K562 (cell line): Measurements from ENCODE around the gene ALOX12. TPM values are rescaled to one million over a fixed set of nuclear protein-coding genes. Genes with fewer than 3 reads are reported as not detected.
A peak's percentile ranks its signal among the peaks of the same experiment; 100 is the strongest.
"Not testable (repeated sequence)": the region's sequence is repeated elsewhere in the genome, so short reads cannot be mapped to it uniquely, and the experiment has no call there.

Experiments used
- ATAC-seq: fragments of 200-7000 bp; cut with Tn5 transposase; 3 replicates; pipeline ENCODE4 v1.9.1; 2020; ENCODE audit warnings: moderate library complexity
- BruUV-seq: library from RNA; stranded (reverse); fragments of 400-500 nt; replicated peaks from 2 replicates; lab custom pipeline; 2021; lab: Mats Ljungman, UMichigan
- CTCF ChIA-PET: fragments of 300-600 bp; formaldehyde crosslinking; extraction: SDS; loops from one replicate; lab custom pipeline; 2021; ENCODE audit warnings: low intra/inter-chr PET ratio; lab: Yijun Ruan, JAX
- POLR2A ChIA-PET: fragments of 300-600, 350-650 bp; sonication (Branson Sonifier 250); formaldehyde crosslinking; extraction: SDS; loops from one replicate; lab custom pipeline; 2021; ENCODE audit warnings: antibody characterized with exemption, inconsistent platforms; lab: Yijun Ruan, JAX
- DNase-seq, 4 experiments: peaks; one replicate each; pipeline versions ENCODE4 v3.0.0 to v3.0.0-alpha.2; 2011 to 2018; ENCODE audit warnings: low spot score in 3 of 4, mixed read lengths in 3 of 4; ENCODE audit errors: extremely low read depth in 1 of 4
- FAIRE-seq: peaks from 2 replicates; lab custom pipeline; 2011; peaks lifted over from hg19 to GRCh38; lab: Jason Lieb, UNC
- H2AFZ ChIP-seq: 2 replicates; pipeline ENCODE4 v1.6.0; 2011; ENCODE audit warnings: low read depth, low read length, control low read depth, inconsistent platforms
- H3K27ac ChIP-seq: fragments of 200-600 bp; 3 replicates; pipeline ENCODE4 v1.8.0; 2011; ENCODE audit warnings: low read depth, mild to moderate bottlenecking, control low read depth, inconsistent platforms, low read length, moderate library complexity, mixed read lengths; ENCODE audit errors: extremely low read depth
- H3K27me3 ChIP-seq, 2 experiments: fragments of 300-600 bp in 1 of 2; 2 replicates in 1 of 2; 3 replicates in 1 of 2; pipeline versions ENCODE4 v1.6.0 to v1.8.0; 2011; ENCODE audit warnings: inconsistent platforms in 2 of 2, low read length in 2 of 2, mild to moderate bottlenecking in 1 of 2, mixed read lengths in 1 of 2, moderate library complexity in 1 of 2; ENCODE audit not compliant: control insufficient read depth in 2 of 2, insufficient read depth in 2 of 2
- H3K36me3 ChIP-seq: fragments of 300-600 bp; 3 replicates; pipeline ENCODE4 v1.8.0; 2011; ENCODE audit warnings: mild to moderate bottlenecking, low read length, inconsistent platforms; ENCODE audit not compliant: control insufficient read depth, insufficient read depth
- H3K4me1 ChIP-seq, 2 experiments: fragments of 200-600 bp in 1 of 2; replicated peaks in 1 of 2; 2 replicates in 1 of 2; 3 replicates in 1 of 2; pipeline versions ENCODE4 v1.5.1 to v1.8.0; 2011; ENCODE audit warnings: inconsistent platforms in 2 of 2, low read length in 2 of 2, mild to moderate bottlenecking in 1 of 2, mixed read lengths in 1 of 2, moderate library complexity in 1 of 2; ENCODE audit not compliant: control insufficient read depth in 2 of 2, insufficient read depth in 2 of 2
- H3K4me2 ChIP-seq: 2 replicates; pipeline ENCODE4 v1.6.1; 2011; ENCODE audit warnings: low read length, control low read depth, inconsistent platforms, mixed read lengths; ENCODE audit not compliant: insufficient read depth
- H3K4me3 ChIP-seq: fragments of 200-600 bp; sonication (generic), shearing (Covaris generic); 2 replicates; pipeline ENCODE4 v1.5.1; 2016; ENCODE audit warnings: control low read depth, inconsistent platforms
- H3K79me2 ChIP-seq: fragments of 200-600 bp; 3 replicates; pipeline ENCODE4 v1.8.0; 2011; ENCODE audit warnings: low read length, inconsistent platforms; ENCODE audit not compliant: control insufficient read depth, insufficient read depth
- H3K9ac ChIP-seq, 2 experiments: 2 replicates each; pipeline versions ENCODE4 v1.6.0 to v1.6.1; 2011; ENCODE audit warnings: low read depth in 2 of 2, low read length in 2 of 2, control low read depth in 1 of 2, inconsistent platforms in 1 of 2, mild to moderate bottlenecking in 1 of 2, mixed read lengths in 1 of 2; ENCODE audit not compliant: insufficient read depth in 1 of 2
- H3K9me1 ChIP-seq: one replicate; pipeline ENCODE4 v1.6.0; 2011; ENCODE audit warnings: inconsistent platforms, mild to moderate bottlenecking, low read length, moderate library complexity; ENCODE audit not compliant: control insufficient read depth, insufficient read depth
- H3K9me3 ChIP-seq: replicated peaks from 2 replicates; pipeline ENCODE4 v1.5.1; 2011; ENCODE audit warnings: low read depth, low read length, inconsistent platforms; ENCODE audit not compliant: control insufficient read depth, insufficient read depth
- H4K20me1 ChIP-seq: replicated peaks from 2 replicates; pipeline ENCODE4 v1.6.1; 2011; ENCODE audit warnings: low read length, inconsistent platforms, mixed read lengths; ENCODE audit not compliant: control insufficient read depth, insufficient read depth
- C11orf30 ChIP-seq: fragments of 450-650 bp; IDR thresholded peaks from 2 replicates; pipeline ENCODE4 v1.6.1; 2016; ENCODE audit warnings: low read depth, mild to moderate bottlenecking
- CBFA2T2 ChIP-seq: fragments of 450-650 bp; conservative IDR thresholded peaks from 2 replicates; pipeline ENCODE4 v1.6.1; 2017; ENCODE audit warnings: mild to moderate bottlenecking
- CTBP1 ChIP-seq: fragments of 450-650 bp; IDR thresholded peaks from 2 replicates; pipeline ENCODE4 v1.6.1; 2016; ENCODE audit warnings: borderline replicate concordance
- GATA2 ChIP-seq: sonication (generic); formaldehyde crosslinking; IDR thresholded peaks from 2 replicates; pipeline ENCODE4 v1.4.0; 2020; ENCODE audit warnings: mild to moderate bottlenecking, missing genetic modification reagents
- RBM25 ChIP-seq: fragments of 200-400 bp; formaldehyde crosslinking; IDR thresholded peaks from 2 replicates; pipeline ENCODE4 v1.6.1; 2018; ENCODE audit warnings: low read length, low read depth, moderate library complexity; ENCODE audit not compliant: severe bottlenecking
- XRCC3 ChIP-seq: fragments of 450-650 bp; IDR thresholded peaks from 2 replicates; pipeline ENCODE4 v1.6.1; 2017; ENCODE audit warnings: mild to moderate bottlenecking, moderate library complexity
- ZBTB5 ChIP-seq: fragments of 450-650 bp; IDR thresholded peaks from 2 replicates; pipeline ENCODE4 v1.6.1; 2017; ENCODE audit warnings: antibody characterized with exemption
- WGBS: fragments of 100-300 bp; shearing (Covaris generic); methylation state at CpG from one replicate; pipeline ENCODE4 v1.1.6; 2016; ENCODE audit warnings: low coverage, mixed read lengths; ENCODE audit not compliant: insufficient coverage; ENCODE audit errors: missing lambda C conversion rate; 5-methylcytosine and 5-hydroxymethylcytosine counted together
- in situ Hi-C: fragments of 300-500 bp; cut with MboI; formaldehyde crosslinking; loops from 4 replicates; pipeline ENCODE4 v1.15.0; 2018; ENCODE audit warnings: inconsistent platforms, mixed read lengths
- intact Hi-C: fragments of 100-400 bp; cut with micrococcal nuclease; formaldehyde crosslinking; loops from 2 replicates; pipeline ENCODE4 v1.14.2; 2022
- polyA plus RNA-seq, 8 experiments: library from polyadenylated mRNA; depleted of rRNA in 4 of 8; stranded (reverse) in 5 of 8; unstranded in 3 of 8; fragments of >200 nt; fragmentation: Nextera tagmentation in 2 of 8; fragmentation: Illumina TruSeq in 1 of 8; extraction: Ambion mirVana in 2 of 8; extraction: Trizol in 1 of 8; gene quantifications; 2 replicates each; pipeline versions ENCODE4 v1.2.1 to v1.2.3, GENCODE V29; 2011 to 2014; ENCODE audit warnings: inconsistent platforms in 1 of 8, missing spikeins in 1 of 8
- total RNA-seq, 7 experiments: library from RNA; depleted of rRNA in 6 of 7; stranded (reverse); fragments of >200 nt in 6 of 7; fragmentation: Illumina TruSeq in 2 of 7; extraction: Trizol in 2 of 7; gene quantifications; 2 replicates each; pipeline versions ENCODE4 v1.2.1 to v1.2.3, GENCODE V29; 2011 to 2021; ENCODE audit warnings: low replicate concordance in 1 of 7

ALOX12 gene
- total and polyA plus RNA-seq, 9 of the 15 experiments (the other 6 are each of a cell fraction or from before 2014, with no cell fraction given), result 0.09 to 1.1 (median 0.47) TPM; not detected in 1

DNA sequence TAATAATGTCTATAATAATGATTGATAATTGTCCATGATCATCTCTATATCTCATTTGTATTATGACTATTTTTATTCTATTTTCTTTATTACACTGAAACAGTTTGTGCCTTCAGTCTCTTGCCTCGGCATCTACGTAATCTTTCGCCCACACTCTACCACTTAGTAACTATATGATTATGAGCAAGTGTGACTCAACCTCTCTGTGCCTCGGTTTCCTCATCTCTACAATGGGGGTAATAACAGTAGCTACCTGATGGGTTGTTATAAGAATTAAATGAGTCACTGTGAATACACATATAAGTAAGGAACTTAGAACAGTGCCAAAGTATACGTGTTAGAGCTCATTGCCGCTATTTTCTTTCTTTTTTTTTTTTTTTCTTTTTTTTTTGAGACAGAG is 51.7 kb downstream of the ALOX12 start:
- WGBS, result 62% methylated on average over 6 of the region's 6 CpGs
- H3K27me3 ChIP-seq, result peaks cover 0 to 7% of the 10 kb centered on the region in 2 experiments; a peak in 4 of 5 replicates
- ChIA-PET POLR2A (no interaction called here), CTCF (interaction anchor here (0.6 to 3.6 kb wide), 3 partner anchors 88 to 229 kb away, joined by 3 to 41 read pairs (median 4); no protein-coding TSS in a partner anchor)
- H3K9me1 ChIP-seq, result no peaks in the 10 kb centered on the region
- peaks cover 0 to 16% of the 10 kb centered on the region in 2 experiments; a peak in 4 of 5 replicates for H3K4me1 ChIP-seq
- H3K9me3 ChIP-seq, result no peaks in the 10 kb centered on the region
- H3K36me3 ChIP-seq, result no peaks in the 10 kb centered on the region
- H3K79me2 ChIP-seq, result no peaks in the 10 kb centered on the region
- intact Hi-C loops, result no loop called here
- no peak overlapping the region for H3K27ac ChIP-seq
- no peak overlapping the region for H3K4me2 ChIP-seq
- no peak overlapping the region for H3K9ac ChIP-seq
- TF ChIP-seq RBM25 (peak; percentile 61), ZBTB5 (no peak)
- FAIRE-seq (no peak), ATAC-seq (no peak), DNase-seq (no peak)
- H4K20me1 ChIP-seq, result no peaks in the 10 kb centered on the region
- no peak overlapping the region for H2AFZ ChIP-seq
- H3K4me3 ChIP-seq, result no peak overlapping the region
- no TSS peak for BruUV-seq
- in situ Hi-C loops, result loop anchor here (10.0 to 25.0 kb wide), 2 partner anchors 287 to 515 kb away; partner anchors contain the start of genes ACAP1, SENP3 and TNFSF13

DNA sequence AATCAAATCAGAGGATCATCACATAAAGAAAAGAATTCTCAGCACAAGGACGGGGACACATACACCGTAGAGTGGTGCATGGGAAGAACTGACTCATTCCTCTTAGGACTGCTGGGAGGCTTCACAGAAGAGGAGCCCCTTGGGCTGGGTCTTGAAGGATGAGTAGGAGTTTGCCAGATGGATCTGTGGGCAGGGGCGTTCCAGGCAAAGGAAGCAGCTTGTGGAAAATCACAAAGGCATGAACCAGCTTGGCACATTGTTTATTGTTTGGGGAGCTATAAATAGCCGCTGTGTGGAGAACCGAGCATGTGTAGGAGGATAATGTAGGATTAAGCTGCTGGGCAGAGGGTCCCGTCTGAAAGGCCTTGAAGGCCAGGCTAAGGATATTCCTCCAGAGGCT is 53.1 kb downstream of the ALOX12 start:
- Histone ChIP-seq H3K9me1 (no peaks in the 10 kb centered on the region), H3K9me3 (no peaks in the 10 kb centered on the region), H3K4me2 (no peak overlapping the region), H4K20me1 (no peaks in the 10 kb centered on the region), H3K4me1 (peaks cover 0 to 2% of the 10 kb centered on the region in 2 experiments; a peak in 4 of 5 replicates), H3K4me3 (no peak overlapping the region), H3K36me3 (no peaks in the 10 kb centered on the region), H3K79me2 (no peaks in the 10 kb centered on the region), H3K27ac (no peak overlapping the region), H3K27me3 (peaks cover 4 to 17% of the 10 kb centered on the region in 2 experiments; a peak in 4 of 5 replicates), H3K9ac (no peak overlapping the region), H2AFZ (no peak overlapping the region)
- no peak for FAIRE-seq
- intact Hi-C loops, result no loop called here
- DNase-seq, result no peak
- TF ChIP-seq XRCC3 (no peak), CBFA2T2 (no peak), CTBP1 (no peak), C11orf30 (no peak), GATA2 (no peak)
- CTCF ChIA-PET, result no interaction called here
- POLR2A ChIA-PET, result interaction anchor here (1.0 kb wide), 1 partner anchor 13 kb away, joined by 3 read pairs; the partner anchor contains the start of gene SLC16A13
- no peak for ATAC-seq
- 14% methylated on average over 6 of the region's 6 CpGs for WGBS
- in situ Hi-C loops, result loop anchor here (10.0 to 25.0 kb wide), 2 partner anchors 286 to 513 kb away; partner anchors contain the start of genes ACAP1, SENP3 and TNFSF13
- BruUV-seq, result no TSS peak

DNA sequence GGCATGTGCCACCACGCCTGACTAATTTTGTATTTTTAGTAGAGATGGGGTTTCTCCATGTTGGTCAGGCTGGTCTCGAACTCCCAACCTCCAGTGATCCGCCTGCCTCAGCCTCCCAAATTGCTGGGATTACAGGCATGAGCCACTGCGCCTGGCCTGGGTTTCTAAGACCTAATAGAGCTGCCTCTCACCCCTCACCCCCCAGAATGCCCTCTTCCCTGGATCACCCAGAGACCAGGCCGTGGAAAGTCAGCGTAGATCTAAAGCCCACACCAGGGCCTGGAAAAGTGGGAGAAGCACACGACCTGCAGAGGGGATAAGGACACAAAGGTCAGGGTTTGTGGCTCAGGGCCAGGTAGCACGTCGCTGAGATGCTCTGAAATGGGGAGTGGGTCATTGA is 54.7 kb downstream of the ALOX12 start:
- DNase-seq, H3K36me3 ChIP-seq, CTCF ChIA-PET, POLR2A ChIA-PET, H3K4me2 ChIP-seq, H3K4me3 ChIP-seq, BruUV-seq, ATAC-seq, H3K79me2 ChIP-seq, H3K9me1 ChIP-seq, H4K20me1 ChIP-seq, FAIRE-seq, H3K9me3 ChIP-seq, H3K4me1 ChIP-seq, H2AFZ ChIP-seq, H3K9ac ChIP-seq, H3K27ac ChIP-seq: not testable (repeated sequence)
- 22% methylated on average over 6 of the region's 9 CpGs for whole genome bisulfite sequencing
- intact Hi-C loops, result loop anchor here (5.0 kb wide), 1 partner anchor 247 kb away; no protein-coding TSS in a partner anchor
- peaks cover 4 to 22% of the 10 kb centered on the region in 2 experiments for H3K27me3 ChIP-seq
- in situ Hi-C loops, result loop anchor here (5.0 kb wide), 1 partner anchor 82 kb away; no protein-coding TSS in a partner anchor
